A673 (cell line): ENCODE results near the gene KRT2.

Experiments
- CTCF ChIP-seq: fragments of 300-800, 200-600 bp; sonication (generic); conservative IDR thresholded peaks from 2 replicates; pipeline ENCODE4 v1.5.1; 2017; ENCODE audit warnings: low read depth, mild to moderate bottlenecking, antibody characterized with exemption, low read length, moderate library complexity, mixed read lengths
- EZH2 ChIP-seq: fragments of 200-600 bp; sonication (generic); IDR thresholded peaks from 2 replicates; pipeline ENCODE4 v1.6.1; 2017; ENCODE audit warnings: borderline replicate concordance, low read depth, mild to moderate bottlenecking, mixed read lengths, antibody characterized with exemption, low read length; ENCODE audit not compliant: poor library complexity, severe bottlenecking

GRCh38 chr12:52650520-52651081 lies 1.4 kb downstream of the KRT2 start:
- TF ChIP-seq CTCF (no peak), EZH2 (no peak)
